ENCODE data around the gene ARHGEF40.

GRCh38 chr14:21090194-21090939 lies 20.3 kb downstream of the ARHGEF40 start:
- TF ChIP-seq, protein P1, sequence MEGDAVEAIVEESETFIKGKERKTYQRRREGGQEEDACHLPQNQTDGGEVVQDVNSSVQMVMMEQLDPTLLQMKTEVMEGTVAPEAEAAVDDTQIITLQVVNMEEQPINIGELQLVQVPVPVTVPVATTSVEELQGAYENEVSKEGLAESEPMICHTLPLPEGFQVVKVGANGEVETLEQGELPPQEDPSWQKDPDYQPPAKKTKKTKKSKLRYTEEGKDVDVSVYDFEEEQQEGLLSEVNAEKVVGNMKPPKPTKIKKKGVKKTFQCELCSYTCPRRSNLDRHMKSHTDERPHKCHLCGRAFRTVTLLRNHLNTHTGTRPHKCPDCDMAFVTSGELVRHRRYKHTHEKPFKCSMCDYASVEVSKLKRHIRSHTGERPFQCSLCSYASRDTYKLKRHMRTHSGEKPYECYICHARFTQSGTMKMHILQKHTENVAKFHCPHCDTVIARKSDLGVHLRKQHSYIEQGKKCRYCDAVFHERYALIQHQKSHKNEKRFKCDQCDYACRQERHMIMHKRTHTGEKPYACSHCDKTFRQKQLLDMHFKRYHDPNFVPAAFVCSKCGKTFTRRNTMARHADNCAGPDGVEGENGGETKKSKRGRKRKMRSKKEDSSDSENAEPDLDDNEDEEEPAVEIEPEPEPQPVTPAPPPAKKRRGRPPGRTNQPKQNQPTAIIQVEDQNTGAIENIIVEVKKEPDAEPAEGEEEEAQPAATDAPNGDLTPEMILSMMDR (conservative IDR thresholded peaks at IDR 0.05; ENCODE audit: low read length), result peak; percentile 62
- TF ChIP-seq EZH2phosphoT487 (IDR thresholded peaks at IDR 0.05; ENCODE audit: borderline replicate concordance), result no peak
